Stimulated activated memory B cell treated with anti-CD40 and anti-IgM and Interleukin-4, amounts not matched to agents 10 μg/mL and 1 μg/mL and 100 μg/mL, for 72 hours (primary cell): ENCODE data around the gene MEP1A.
"Not testable (repeated sequence)": the region's sequence is repeated elsewhere in the genome, so short reads cannot be mapped to it uniquely, and the experiment has no call there.

Experiments used
- ATAC-seq: fragments of 150-1000 bp; cut with Tn5 transposase; 2 replicates; pipeline ENCODE4 v1.10.0; 2021
- H3K27ac Mint-ChIP-seq: one replicate; pipeline ENCODE4 v1.8.0; 2022; ENCODE audit warnings: mild to moderate bottlenecking, mixed read lengths
- H3K27me3 Mint-ChIP-seq: one replicate; pipeline ENCODE4 v1.8.0; 2022; ENCODE audit warnings: mixed read lengths
- H3K36me3 Mint-ChIP-seq: one replicate; pipeline ENCODE4 v1.8.0; 2022; ENCODE audit warnings: mixed read lengths
- H3K4me1 Mint-ChIP-seq: one replicate; pipeline ENCODE4 v1.8.0; 2022; ENCODE audit warnings: mixed read lengths
- H3K4me3 Mint-ChIP-seq: one replicate; pipeline ENCODE4 v1.8.0; 2022; ENCODE audit warnings: mild to moderate bottlenecking, moderate library complexity, mixed read lengths
- H3K9me3 Mint-ChIP-seq: one replicate; pipeline ENCODE4 v1.8.0; 2022; ENCODE audit warnings: mixed read lengths

Gene MEP1A

DNA sequence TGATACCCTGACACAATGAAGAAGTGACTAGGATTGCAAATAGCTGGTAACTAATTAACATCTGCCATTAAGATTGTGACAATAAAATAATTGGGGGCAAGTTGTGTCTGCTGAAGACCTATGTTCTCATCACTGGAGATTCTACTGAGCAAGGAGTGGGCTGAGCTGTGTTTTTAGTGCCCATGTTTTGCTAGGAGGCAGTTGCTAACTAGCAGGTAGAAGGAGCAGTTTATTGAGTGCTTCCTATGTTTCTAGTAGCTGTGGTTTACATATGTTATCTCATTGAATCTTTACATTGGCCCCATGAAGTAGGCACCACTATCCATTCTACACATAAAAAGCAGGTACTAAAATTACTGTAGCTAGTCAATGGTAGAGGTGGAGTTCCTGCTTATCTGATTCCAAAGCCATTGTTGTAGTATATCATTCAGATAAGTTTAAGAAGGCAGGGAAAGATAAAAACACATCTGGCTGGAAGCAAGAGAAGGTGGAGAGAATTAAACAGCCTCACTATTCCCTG is 2.8 kb upstream of the MEP1A start:
- Mint-ChIP-seq H3K36me3 (no peaks in the 10 kb centered on the region), H3K4me1 (no peaks in the 10 kb centered on the region), H3K27me3 (no peaks in the 10 kb centered on the region), H3K4me3 (no peak overlapping the region), H3K9me3 (no peaks in the 10 kb centered on the region), H3K27ac (no peak overlapping the region)
- ATAC-seq, result no peak

DNA sequence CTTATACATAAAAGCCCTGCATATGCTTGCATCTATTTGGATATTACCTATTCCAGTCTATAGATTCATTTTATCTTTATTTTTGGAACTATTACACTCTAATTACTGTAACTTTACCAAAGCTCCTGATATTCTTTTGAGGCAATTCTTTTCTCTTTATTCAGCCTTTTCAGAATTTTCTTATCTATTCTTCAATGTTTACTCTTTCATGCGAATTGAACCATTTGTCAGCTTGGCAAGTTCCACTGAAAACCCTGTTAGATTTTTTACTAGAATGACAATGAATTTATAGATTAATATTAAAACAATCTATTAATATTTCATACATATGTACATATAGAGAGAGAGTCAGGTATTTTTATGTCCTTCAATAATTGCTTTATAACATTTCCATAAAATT is 554 bp upstream of the MEP1A start:
- Mint-ChIP-seq H3K27me3 (peaks cover 9% of the 10 kb centered on the region), H3K36me3 (no peaks in the 10 kb centered on the region), H3K4me3 (no peak overlapping the region), H3K27ac (no peak overlapping the region), H3K9me3 (no peaks in the 10 kb centered on the region), H3K4me1 (no peaks in the 10 kb centered on the region)
- no peak for ATAC-seq

- no peak for ATAC-seq
- no peak overlapping the region for H3K27ac Mint-ChIP-seq
- H3K27me3 Mint-ChIP-seq, result peaks cover 9% of the 10 kb centered on the region
- no peaks in the 10 kb centered on the region for H3K36me3 Mint-ChIP-seq
- H3K4me1 Mint-ChIP-seq, result no peaks in the 10 kb centered on the region
- H3K4me3 Mint-ChIP-seq, result no peak overlapping the region
- peaks cover 3% of the 10 kb centered on the region for H3K9me3 Mint-ChIP-seq
Observed at GRCh38 chr6:46794068-46794467, 879 bp downstream of the MEP1A start.

DNA sequence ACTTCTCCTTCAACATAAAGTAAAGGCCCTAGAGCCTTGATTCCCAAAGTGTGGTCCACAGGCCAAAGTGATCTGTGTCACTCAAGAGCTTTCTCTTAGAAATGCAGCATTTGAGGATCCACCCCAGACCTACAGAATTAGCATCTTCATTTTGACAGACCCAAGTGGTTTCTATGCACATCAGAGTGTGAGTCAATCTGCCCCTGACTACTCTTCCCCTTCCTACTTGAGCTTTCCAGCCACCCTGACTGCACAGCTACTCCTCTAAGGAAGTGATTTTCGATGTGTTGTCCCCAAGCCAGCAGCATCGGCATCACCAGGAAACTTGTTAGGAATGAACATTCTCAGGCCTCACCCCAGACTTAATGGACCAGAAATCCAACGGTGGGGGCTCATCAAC is 2.6 kb downstream of the MEP1A start:
- Mint-ChIP-seq H3K4me3 (no peak overlapping the region), H3K27ac (no peak overlapping the region), H3K9me3 (peaks cover 3% of the 10 kb centered on the region), H3K36me3 (no peaks in the 10 kb centered on the region), H3K27me3 (peaks cover 9% of the 10 kb centered on the region), H3K4me1 (no peaks in the 10 kb centered on the region)
- ATAC-seq, result no peak

GRCh38 chr6:46796848-46797580 is 3.8 kb downstream of the MEP1A start:
- Mint-ChIP-seq H3K27ac (no peak overlapping the region), H3K9me3 (peaks cover 3% of the 10 kb centered on the region), H3K4me1 (no peaks in the 10 kb centered on the region), H3K36me3 (no peaks in the 10 kb centered on the region), H3K27me3 (peaks cover 9% of the 10 kb centered on the region), H3K4me3 (no peak overlapping the region)
- no peak for ATAC-seq

GRCh38 chr6:46799657-46800056 is 6.5 kb downstream of the MEP1A start:
- peaks cover 3% of the 10 kb centered on the region for H3K9me3 Mint-ChIP-seq
- no peak overlapping the region for H3K4me3 Mint-ChIP-seq
- H3K27me3 Mint-ChIP-seq, result peaks cover 9% of the 10 kb centered on the region
- no peaks in the 10 kb centered on the region for H3K36me3 Mint-ChIP-seq
- no peaks in the 10 kb centered on the region for H3K4me1 Mint-ChIP-seq
- no peak for ATAC-seq
- no peak overlapping the region for H3K27ac Mint-ChIP-seq

DNA sequence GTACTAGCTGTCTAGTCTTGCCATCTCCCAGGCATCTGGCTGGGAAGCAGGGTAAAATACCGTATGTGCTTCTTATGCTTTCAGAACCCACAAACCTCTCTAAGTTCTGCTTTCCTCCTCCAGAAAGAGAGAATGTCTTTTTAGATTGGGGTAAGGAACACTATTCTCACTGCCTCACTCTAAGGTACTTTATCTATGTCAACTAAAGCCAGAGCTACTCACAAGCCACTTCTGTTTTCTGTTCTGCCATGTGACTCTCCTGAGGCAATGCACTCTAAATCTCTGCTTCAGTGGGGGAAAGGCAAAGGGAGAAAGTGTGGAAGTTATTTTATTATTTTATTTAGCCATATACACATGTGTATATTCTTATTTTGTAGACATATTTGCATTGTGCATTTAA is 15.6 kb downstream of the MEP1A start:
- no peak overlapping the region for H3K27ac Mint-ChIP-seq
- H3K9me3 Mint-ChIP-seq, result peaks cover 2% of the 10 kb centered on the region
- H3K27me3 Mint-ChIP-seq, result peaks cover 57% of the 10 kb centered on the region
- H3K36me3 Mint-ChIP-seq, result no peaks in the 10 kb centered on the region
- ATAC-seq, result no peak
- H3K4me1 Mint-ChIP-seq, result no peaks in the 10 kb centered on the region
- no peak overlapping the region for H3K4me3 Mint-ChIP-seq

- H3K9me3 Mint-ChIP-seq, result peaks cover 5% of the 10 kb centered on the region
- H3K36me3 Mint-ChIP-seq, result no peaks in the 10 kb centered on the region
- H3K4me3 Mint-ChIP-seq, result no peak overlapping the region
- H3K4me1 Mint-ChIP-seq, result no peaks in the 10 kb centered on the region
- H3K27me3 Mint-ChIP-seq, result peaks cover 49% of the 10 kb centered on the region
- H3K27ac Mint-ChIP-seq, result no peak overlapping the region
- ATAC-seq, result no peak
Observed at GRCh38 chr6:46815130-46815529, 21.9 kb downstream of the MEP1A start.

GRCh38 chr6:46816626-46817025 is 23.4 kb downstream of the MEP1A start:
- Mint-ChIP-seq H3K9me3 (peaks cover 5% of the 10 kb centered on the region), H3K4me1 (no peaks in the 10 kb centered on the region), H3K4me3 (no peak overlapping the region), H3K27me3 (peaks cover 34% of the 10 kb centered on the region), H3K27ac (no peak overlapping the region), H3K36me3 (no peaks in the 10 kb centered on the region)
- no peak for ATAC-seq

GRCh38 chr6:46819561-46819960 is 26.4 kb downstream of the MEP1A start:
- Mint-ChIP-seq H3K4me3 (no peak overlapping the region), H3K9me3 (peaks cover 3% of the 10 kb centered on the region), H3K27me3 (peaks cover 23% of the 10 kb centered on the region), H3K4me1 (no peaks in the 10 kb centered on the region), H3K36me3 (no peaks in the 10 kb centered on the region), H3K27ac (no peak overlapping the region)
- no peak for ATAC-seq

DNA sequence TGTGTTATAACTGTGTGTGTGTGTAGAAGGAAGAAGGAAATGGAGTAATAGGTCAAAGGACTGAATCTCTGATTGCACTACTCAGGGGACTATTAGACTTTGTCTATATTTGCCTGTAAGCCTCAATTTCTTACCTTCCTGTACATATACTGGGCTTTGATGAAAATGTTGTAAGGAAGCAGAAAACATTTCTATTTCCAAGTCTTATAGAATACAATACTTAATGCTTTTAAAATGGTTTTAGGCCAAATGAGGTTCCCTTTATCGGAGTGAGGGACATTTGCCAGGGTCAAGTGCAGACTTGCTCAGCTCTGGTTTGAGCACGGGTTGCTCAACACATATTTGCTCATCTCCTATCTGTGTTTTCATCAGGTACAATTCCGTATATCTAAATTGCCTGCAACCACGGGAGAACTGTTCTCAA is 28.3 kb downstream of the MEP1A start:
- Mint-ChIP-seq H3K9me3 (no peaks in the 10 kb centered on the region), H3K4me1 (no peaks in the 10 kb centered on the region), H3K27me3 (peaks cover 16% of the 10 kb centered on the region), H3K4me3 (no peak overlapping the region), H3K36me3 (no peaks in the 10 kb centered on the region), H3K27ac (no peak overlapping the region)
- no peak for ATAC-seq

DNA sequence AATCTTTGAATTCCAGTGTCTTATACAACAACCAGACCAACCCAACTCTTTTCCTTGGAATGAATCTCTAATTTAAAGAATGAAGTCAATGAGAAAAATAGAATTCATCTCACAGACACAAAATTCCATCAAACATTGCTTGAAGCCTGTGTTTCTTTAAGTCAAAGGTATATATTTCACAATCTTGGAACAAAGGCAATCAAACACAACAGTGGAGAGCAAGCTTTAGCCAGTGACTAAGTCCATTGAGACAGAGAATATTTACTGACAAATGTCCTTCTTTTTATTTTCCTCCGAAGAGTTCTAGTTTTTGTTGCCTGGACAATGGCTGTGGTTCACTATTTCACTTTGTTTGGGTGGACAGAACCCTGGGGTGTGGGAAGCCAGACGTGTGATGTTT is 35.8 kb downstream of the MEP1A start:
- Mint-ChIP-seq H3K36me3 (no peaks in the 10 kb centered on the region), H3K27ac (no peak overlapping the region), H3K4me1 (no peaks in the 10 kb centered on the region), H3K27me3 (no peaks in the 10 kb centered on the region), H3K4me3 (no peak overlapping the region), H3K9me3 (no peaks in the 10 kb centered on the region)
- ATAC-seq, result no peak

DNA sequence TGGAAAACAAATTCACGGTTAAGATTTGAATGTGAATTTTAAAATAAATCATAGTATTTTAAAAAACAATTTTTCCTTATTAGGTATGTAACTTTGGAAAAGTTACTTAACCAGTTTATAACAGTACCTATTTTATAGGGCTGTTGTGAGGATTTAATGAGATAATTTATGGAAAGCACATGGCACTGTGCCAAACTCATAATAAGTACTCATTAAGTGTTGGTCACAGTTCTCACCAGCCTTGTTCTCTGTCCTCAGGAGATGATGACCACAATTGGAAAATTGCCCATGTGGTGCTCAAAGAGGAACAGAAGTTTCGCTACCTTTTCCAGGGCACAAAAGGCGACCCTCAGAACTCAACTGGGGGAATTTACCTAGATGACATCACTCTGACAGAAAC is 39.6 kb downstream of the MEP1A start:
- ATAC-seq, result no peak
- no peaks in the 10 kb centered on the region for H3K36me3 Mint-ChIP-seq
- H3K9me3 Mint-ChIP-seq, result no peaks in the 10 kb centered on the region
- no peaks in the 10 kb centered on the region for H3K27me3 Mint-ChIP-seq
- H3K27ac Mint-ChIP-seq, result no peak overlapping the region
- no peaks in the 10 kb centered on the region for H3K4me1 Mint-ChIP-seq
- H3K4me3 Mint-ChIP-seq, result no peak overlapping the region

- H3K36me3 Mint-ChIP-seq, H3K4me1 Mint-ChIP-seq, H3K27me3 Mint-ChIP-seq, H3K27ac Mint-ChIP-seq, H3K4me3 Mint-ChIP-seq, H3K9me3 Mint-ChIP-seq, ATAC-seq: not testable (repeated sequence)
Observed at GRCh38 chr6:46834257-46834916, 41.2 kb downstream of the MEP1A start.

GRCh38 chr6:46834991-46835390 is 41.8 kb downstream of the MEP1A start:
- H3K4me1 Mint-ChIP-seq, H3K4me3 Mint-ChIP-seq, H3K36me3 Mint-ChIP-seq, H3K27ac Mint-ChIP-seq, ATAC-seq, H3K27me3 Mint-ChIP-seq, H3K9me3 Mint-ChIP-seq: not testable (repeated sequence)

- peaks cover 8% of the 10 kb centered on the region for H3K9me3 Mint-ChIP-seq
- H3K27ac Mint-ChIP-seq, result no peak overlapping the region
- H3K4me1 Mint-ChIP-seq, result no peaks in the 10 kb centered on the region
- no peak overlapping the region for H3K4me3 Mint-ChIP-seq
- ATAC-seq, result no peak
- no peaks in the 10 kb centered on the region for H3K27me3 Mint-ChIP-seq
- H3K36me3 Mint-ChIP-seq, result no peaks in the 10 kb centered on the region
Observed at GRCh38 chr6:46838033-46838432, 44.8 kb downstream of the MEP1A start.
